WERI-Rb-1 (cell line): Measurements from ENCODE around the gene ZFPM1.
"Not testable (repeated sequence)": the region's sequence is repeated elsewhere in the genome, so short reads cannot be mapped to it uniquely, and the experiment has no call there.

ENCODE experiments used
- DNase-seq: peaks from one replicate; pipeline ENCODE4 v3.0.0-alpha.2; 2020
- H3K27ac ChIP-seq: fragments of 250-450 bp; sonication (Bioruptor Pico); 2 replicates; pipeline ENCODE4 v1.5.1; 2020; ENCODE audit warnings: mild to moderate bottlenecking, moderate library complexity
- H3K27me3 ChIP-seq: fragments of 250-450 bp; sonication (Bioruptor Pico); 2 replicates; pipeline ENCODE4 v1.5.1; 2021; ENCODE audit warnings: mild to moderate bottlenecking, low read depth, moderate library complexity; ENCODE audit not compliant: insufficient read depth, severe bottlenecking
- H3K36me3 ChIP-seq: fragments of 250-450 bp; sonication (Bioruptor Pico); 2 replicates; pipeline ENCODE4 v1.5.1; 2020; ENCODE audit warnings: mild to moderate bottlenecking, moderate library complexity
- H3K4me3 ChIP-seq: 2 replicates; pipeline ENCODE4 v1.5.1; 2011; ENCODE audit warnings: low read depth, mild to moderate bottlenecking, control low read depth, low read length
- H3K9me3 ChIP-seq: fragments of 250-450 bp; sonication (Bioruptor Pico); 2 replicates; pipeline ENCODE4 v1.5.1; 2021; ENCODE audit warnings: mild to moderate bottlenecking, moderate library complexity; ENCODE audit not compliant: severe bottlenecking
- CTCF ChIP-seq: IDR thresholded peaks from 2 replicates; pipeline ENCODE4 v1.5.1; 2011; ENCODE audit warnings: low read depth, mild to moderate bottlenecking, control low read depth, inconsistent platforms, low read length

ZFPM1 gene

GRCh38 chr16:88483392-88483641 lies 30.2 kb downstream of the ZFPM1 start:
- H3K4me3 ChIP-seq: no peak overlapping the region
- TF ChIP-seq CTCF: no peak
- no peak overlapping the region for H3K27ac ChIP-seq
- H3K9me3 ChIP-seq: no peaks in the 10 kb centered on the region
- H3K36me3 ChIP-seq: no peaks in the 10 kb centered on the region
- DNase-seq: no peak
- H3K27me3 ChIP-seq: no peaks in the 10 kb centered on the region

DNA sequence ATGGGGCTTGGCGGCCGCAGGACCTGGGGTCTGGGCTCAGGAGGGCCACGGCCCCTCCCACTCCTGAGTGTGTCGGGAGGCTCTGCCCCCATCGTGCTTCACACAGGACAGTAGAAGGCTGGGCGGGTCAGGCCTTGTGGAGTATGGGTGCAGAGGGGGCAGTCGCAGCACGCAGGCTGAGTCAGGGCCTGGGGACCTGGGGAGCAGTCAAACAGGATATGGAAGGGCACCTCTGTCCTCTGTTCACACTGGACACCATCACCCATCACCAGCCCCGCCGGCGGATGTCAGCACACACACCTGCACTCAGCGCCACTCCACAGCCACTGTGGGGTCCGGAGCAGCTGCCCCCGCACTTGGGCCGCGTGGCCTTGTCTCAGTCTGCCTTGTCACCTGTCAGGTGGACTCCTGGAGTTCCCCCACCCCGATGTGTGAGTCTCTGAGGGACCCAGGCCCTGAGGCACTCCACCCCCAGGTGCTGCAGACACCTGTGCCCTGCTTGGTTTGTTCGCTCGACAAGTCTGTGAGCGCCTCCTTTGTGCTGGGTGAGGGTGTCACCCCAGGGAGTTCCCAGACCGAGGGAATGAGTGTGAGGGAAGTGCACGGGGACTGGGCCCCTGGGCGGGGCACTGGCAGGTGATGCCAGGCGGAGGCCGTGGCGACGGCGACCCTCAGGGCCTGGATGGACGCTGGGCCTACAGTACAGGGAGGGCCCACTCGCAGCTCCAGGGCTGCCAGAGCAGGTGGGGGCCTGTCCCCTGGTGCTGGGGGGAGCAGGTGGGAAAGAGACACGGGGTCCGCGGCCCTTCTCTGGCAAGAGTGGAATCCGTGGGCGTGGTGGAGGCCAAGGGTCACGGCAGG lies 31.7 kb downstream of the ZFPM1 start:
- H3K4me3 ChIP-seq: no peak overlapping the region
- no peaks in the 10 kb centered on the region for H3K36me3 ChIP-seq
- no peak overlapping the region for H3K27ac ChIP-seq
- no peak for TF ChIP-seq CTCF
- no peaks in the 10 kb centered on the region for H3K9me3 ChIP-seq
- no peaks in the 10 kb centered on the region for H3K27me3 ChIP-seq
- no peak for DNase-seq

GRCh38 chr16:88485366-88485741 lies 32.3 kb downstream of the ZFPM1 start:
- H3K4me3 ChIP-seq, H3K27me3 ChIP-seq, DNase-seq, H3K9me3 ChIP-seq, H3K27ac ChIP-seq, H3K36me3 ChIP-seq: not testable (repeated sequence)

DNA sequence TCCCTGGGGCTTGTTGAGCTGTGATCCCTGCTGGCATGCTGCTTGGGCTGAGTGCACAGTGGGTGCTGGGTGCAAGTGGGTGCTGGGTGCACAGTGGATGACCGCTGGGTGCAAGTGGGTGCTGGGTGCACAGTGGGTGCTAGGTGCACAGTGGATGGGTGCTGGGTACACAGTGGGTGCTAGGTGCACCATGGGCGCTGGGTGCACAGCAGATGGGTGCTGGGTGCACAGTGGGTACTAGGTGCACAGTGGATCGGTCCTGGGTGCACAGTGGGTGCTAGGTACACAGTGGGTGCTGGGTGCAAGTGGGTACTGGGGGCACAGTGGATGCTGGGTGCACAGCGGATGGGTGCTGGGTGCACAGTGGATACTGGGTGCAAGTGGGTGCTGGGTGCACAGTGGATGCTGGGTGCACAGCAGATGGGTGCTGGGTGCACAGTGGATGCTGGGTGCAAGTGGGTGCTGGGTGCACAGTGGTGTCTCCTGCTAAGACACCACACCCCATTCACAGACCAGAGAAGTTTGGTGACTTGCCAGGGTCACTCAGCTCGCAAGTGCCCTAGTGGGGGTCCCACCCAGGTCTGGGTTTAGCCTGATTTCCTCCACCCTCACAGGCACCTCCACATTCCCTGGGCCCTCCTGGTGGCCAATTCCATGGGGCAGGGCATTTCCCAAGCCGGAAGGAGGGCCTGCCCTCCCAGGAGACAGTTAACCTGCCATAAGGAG lies 33.5 kb downstream of the ZFPM1 start:
- DNase-seq: no peak
- Histone ChIP-seq H3K27me3 (no peaks in the 10 kb centered on the region), H3K27ac (no peak overlapping the region), H3K36me3 (no peaks in the 10 kb centered on the region), H3K9me3 (no peaks in the 10 kb centered on the region), H3K4me3 (no peak overlapping the region)
- TF ChIP-seq CTCF: no peak

GRCh38 chr16:88487124-88487432 lies 34.0 kb downstream of the ZFPM1 start:
- TF ChIP-seq CTCF: no peak
- H3K27me3 ChIP-seq: no peaks in the 10 kb centered on the region
- no peak overlapping the region for H3K4me3 ChIP-seq
- H3K36me3 ChIP-seq: no peaks in the 10 kb centered on the region
- no peak overlapping the region for H3K27ac ChIP-seq
- H3K9me3 ChIP-seq: no peaks in the 10 kb centered on the region
- no peak for DNase-seq

DNA sequence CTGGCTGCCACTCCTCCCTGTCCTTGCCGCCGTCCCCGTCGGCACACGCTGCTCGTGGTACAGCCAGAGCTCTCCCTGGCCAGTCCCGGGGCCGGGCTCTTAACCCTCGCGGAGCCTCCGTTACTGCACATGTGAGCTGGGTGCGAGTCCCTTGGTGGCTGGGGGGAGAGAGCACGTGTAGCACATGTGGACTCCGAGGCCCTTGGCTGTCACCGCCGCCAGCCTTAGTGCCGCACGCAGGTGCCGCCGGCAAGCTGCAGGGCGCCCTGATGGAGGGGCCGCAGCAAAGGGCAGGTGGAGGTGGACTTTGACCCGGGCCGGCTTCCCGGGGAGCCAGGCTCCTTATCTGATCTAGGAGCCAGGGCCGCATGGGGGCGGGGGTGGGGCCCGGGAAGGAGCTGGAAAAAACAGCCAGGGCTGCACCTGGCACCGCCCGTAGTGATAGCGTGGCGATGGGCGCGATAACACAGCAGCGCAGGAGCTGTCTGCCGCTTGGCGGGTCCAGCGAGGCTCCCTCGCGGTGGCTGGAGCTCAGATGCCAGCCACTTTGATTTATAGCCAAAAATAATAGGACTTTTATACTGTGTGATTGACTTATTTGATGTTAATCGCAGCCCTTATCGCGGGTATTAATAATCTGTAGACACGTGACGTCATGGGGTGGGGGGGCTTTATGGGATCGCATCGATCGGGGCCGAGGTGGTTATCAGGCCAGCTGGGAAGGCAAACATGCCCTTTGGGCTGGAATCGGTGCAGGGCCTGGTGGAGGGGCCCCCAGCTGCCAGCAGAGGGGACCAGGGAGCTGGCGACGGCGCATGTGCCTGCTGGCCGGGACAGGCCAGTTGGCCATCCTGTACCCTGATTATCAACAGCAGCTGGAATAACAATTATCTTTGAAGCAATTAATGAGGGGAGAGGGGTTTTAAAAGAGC lies 35.1 kb downstream of the ZFPM1 start:
- Histone ChIP-seq H3K27me3 (no peaks in the 10 kb centered on the region), H3K4me3 (no peak overlapping the region), H3K9me3 (no peaks in the 10 kb centered on the region), H3K27ac (no peak overlapping the region), H3K36me3 (no peaks in the 10 kb centered on the region)
- no peak for DNase-seq
- TF ChIP-seq CTCF: no peak
